Suprapubic skin (tissue), 3 donors: ENCODE results near the gene LCN15.

Source experiments
- CTCF ChIP-seq, 2 donors: fragments of 200-600 bp in 1 of 2; fragments of 450-650 bp in 1 of 2; sonication (generic) in 1 of 2; IDR thresholded peaks; one replicate each; pipeline ENCODE4 v1.5.1; 2016 to 2019; ENCODE audit warnings: antibody characterized with exemption in 2 of 2, mild to moderate bottlenecking in 1 of 2, moderate library complexity in 1 of 2
- POLR2AphosphoS5 ChIP-seq, 3 donors: sonication (generic); formaldehyde crosslinking; IDR thresholded peaks; one replicate each; pipeline ENCODE4 v1.6.1; 2017; ENCODE audit warnings: antibody characterized with exemption in 3 of 3

- TF ChIP-seq CTCF (IDR thresholded peaks at IDR 0.05): no peak
- no peak for TF ChIP-seq POLR2AphosphoS5 (IDR thresholded peaks at IDR 0.05)
Measured at GRCh38 chr9:136795000-136795348, 30.7 kb upstream of the LCN15 start.
